ENCODE data around the gene ARRDC3.
"Not testable (repeated sequence)": the region's sequence is repeated elsewhere in the genome, so short reads cannot be mapped to it uniquely, and the experiment has no call there.

The ARRDC3 gene, protein sequence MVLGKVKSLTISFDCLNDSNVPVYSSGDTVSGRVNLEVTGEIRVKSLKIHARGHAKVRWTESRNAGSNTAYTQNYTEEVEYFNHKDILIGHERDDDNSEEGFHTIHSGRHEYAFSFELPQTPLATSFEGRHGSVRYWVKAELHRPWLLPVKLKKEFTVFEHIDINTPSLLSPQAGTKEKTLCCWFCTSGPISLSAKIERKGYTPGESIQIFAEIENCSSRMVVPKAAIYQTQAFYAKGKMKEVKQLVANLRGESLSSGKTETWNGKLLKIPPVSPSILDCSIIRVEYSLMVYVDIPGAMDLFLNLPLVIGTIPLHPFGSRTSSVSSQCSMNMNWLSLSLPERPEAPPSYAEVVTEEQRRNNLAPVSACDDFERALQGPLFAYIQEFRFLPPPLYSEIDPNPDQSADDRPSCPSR

DNA sequence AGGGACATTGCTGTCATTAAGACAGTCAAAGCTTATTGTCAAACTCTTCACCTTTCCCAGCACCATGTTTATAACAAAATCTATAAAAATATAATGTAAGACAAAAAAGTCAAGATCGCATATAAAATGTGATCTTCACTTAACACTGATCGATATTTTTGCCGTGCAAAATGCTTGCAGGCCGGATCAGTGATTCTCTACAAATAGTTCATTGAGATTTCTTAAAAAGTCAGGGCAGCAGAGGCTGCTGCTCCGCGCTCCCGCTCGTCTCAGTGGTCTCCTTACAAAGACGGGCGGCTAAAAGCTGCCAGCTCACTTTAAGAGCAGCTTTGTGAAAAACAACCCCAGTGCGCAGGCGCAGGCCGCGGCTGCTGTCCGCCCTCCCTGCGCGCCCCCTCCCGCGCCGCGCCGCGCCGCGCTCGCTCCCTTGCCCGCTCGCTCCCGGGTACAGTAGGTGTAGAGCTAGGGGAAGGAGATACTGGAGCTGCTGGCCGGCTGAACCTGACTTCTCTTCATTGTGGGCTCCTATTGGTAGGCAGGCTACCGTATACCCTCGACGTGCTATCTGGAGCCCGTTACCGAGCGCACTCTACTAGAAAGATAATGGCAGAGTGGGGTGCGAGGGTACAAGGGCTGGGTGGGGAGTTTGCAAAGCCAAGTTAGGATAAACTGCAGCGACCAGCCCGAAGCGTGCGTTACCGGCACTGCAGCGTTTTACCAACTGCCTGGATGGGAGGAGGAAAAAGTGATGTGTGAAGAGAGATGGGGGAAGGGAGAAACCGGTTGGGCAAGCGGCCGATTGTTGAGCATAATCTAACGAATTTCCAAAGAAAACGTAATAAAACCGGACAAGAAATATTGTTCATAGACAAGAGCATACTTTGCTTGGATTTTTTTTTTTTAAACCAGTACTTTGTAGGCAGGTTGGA is at the start of gene ARRDC3:
TSS of gene ARRDC3 (minus strand) at position 291 of the 929 bp plus-strand sequence. CDS start at position 66, 225 bp downstream.
- DNase-seq (ENCODE audit: low read depth in 2 of 2), result peak; percentile 94

GRCh38 chr5:91430949-91431348 is 47.8 kb upstream of the ARRDC3 start:
- DNase-seq (ENCODE audit: low read depth in 2 of 2), result no peak

GRCh38 chr5:91424638-91425436 is 41.7 kb upstream of the ARRDC3 start:
- DNase-seq (ENCODE audit: low read depth in 2 of 2), result no peak

DNA sequence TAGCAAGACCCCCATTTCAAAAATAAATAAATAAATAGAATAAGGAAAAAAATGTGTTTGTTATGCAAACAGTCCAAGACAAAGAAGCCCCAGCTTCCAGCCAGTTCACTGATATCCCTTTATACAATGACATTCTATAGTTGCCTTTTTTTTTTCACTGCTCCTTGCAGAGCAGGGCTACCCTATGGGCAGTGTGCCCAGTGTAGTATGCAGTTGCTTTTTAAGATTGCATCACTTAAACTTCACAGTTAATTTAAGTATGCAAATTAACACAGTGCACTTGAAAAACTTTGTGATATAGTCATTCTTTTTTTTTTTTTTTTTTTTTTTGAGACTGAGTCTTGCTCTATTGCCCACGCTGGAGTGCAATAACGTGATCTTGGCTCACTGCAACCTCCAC is 40.8 kb upstream of the ARRDC3 start:
- DNase-seq (ENCODE audit: low read depth in 2 of 2), result no peak

DNA sequence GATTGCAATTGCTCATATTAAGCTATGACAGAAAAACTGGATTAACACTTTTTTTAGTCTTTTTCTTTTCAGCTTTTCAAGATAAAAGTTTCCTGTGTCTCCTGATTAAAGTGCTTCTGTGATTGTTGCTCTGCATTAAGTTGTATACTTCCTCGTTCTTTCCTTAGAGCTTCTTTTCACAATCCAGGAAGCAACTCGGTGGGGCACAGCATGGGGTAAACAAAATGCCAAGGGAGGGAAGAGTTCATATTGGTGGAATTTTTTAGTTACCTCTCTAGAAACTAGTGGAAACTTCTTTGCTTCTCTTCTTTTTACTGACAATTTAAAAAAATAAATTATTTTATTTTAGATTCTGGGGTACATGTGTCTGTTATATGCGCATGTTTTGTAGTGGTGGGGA is 37.8 kb upstream of the ARRDC3 start:
- no peak for DNase-seq (ENCODE audit: low read depth in 2 of 2)

GRCh38 chr5:91419571-91420537 is 36.7 kb upstream of the ARRDC3 start:
- peak; percentile 38 to 55 for DNase-seq (ENCODE audit: low read depth in 2 of 2)

GRCh38 chr5:91419136-91419535 is 36.0 kb upstream of the ARRDC3 start:
- DNase-seq (ENCODE audit: low read depth in 2 of 2), result no peak

DNA sequence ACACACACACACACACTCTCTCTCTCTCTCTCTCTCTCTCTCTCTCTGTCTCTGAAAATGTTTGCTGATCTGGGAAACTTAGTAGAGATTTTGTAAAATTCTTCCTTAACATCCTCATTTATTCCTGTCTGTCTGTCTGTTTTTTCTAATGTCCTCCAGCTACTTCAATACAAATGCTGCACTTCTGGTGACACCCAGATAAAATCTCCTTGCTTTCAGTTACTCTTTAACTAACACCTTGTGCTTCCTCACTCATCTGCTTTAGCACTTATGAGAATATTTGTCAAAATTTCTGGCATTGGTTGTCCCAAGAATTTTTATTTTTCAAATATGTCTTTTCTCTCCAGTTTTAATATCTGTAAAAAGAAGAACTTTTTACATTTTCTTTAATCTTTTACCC is 35.0 kb upstream of the ARRDC3 start:
- no peak for DNase-seq (ENCODE audit: low read depth in 2 of 2)

- DNase-seq (ENCODE audit: low read depth in 2 of 2), result no peak
Measured at GRCh38 chr5:91417219-91417618, 34.1 kb upstream of the ARRDC3 start.

- DNase-seq (ENCODE audit: low read depth in 2 of 2), result no peak
Measured at GRCh38 chr5:91416491-91416890, 33.4 kb upstream of the ARRDC3 start.

DNA sequence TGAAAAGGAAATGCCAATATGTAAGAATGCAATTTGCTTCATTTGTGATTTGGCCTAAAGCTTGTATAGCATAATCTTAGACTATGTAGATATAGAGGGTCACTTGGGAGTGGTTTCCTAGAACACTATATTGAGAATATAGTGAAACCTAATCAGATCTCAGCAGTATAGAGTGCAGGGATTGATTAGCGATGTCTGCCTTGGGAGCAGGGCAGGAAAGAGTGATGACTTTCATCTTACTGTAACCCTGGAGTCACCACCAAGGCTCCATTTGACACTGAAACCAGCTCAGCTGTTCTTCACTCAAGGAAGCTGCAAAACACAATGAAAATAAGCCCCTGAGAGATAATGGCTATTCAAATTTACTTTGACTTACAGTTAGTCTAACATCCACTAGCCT is 26.2 kb upstream of the ARRDC3 start:
- no peak for DNase-seq (ENCODE audit: low read depth in 2 of 2)

DNA sequence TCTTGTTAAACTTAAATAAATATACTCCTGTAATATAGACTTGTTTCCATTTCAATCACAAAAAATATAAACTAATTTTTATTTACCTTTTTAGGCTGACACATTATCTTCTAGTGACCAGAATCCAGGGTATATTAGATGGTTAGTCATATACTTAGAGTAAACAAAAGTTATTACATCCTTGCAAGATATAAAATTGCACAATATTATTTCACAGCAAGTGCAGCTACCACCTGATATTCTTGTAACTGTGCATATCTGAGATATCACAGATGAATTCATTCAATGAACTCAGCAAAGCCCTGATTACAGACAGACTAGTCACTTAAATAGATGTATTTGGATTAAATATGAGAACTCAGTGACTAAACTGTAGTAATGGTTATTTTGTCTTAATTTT is 25.6 kb upstream of the ARRDC3 start:
- no peak for DNase-seq (ENCODE audit: low read depth in 2 of 2)

GRCh38 chr5:91407204-91407603 is 24.1 kb upstream of the ARRDC3 start:
- no peak for DNase-seq (ENCODE audit: low read depth in 2 of 2)

DNA sequence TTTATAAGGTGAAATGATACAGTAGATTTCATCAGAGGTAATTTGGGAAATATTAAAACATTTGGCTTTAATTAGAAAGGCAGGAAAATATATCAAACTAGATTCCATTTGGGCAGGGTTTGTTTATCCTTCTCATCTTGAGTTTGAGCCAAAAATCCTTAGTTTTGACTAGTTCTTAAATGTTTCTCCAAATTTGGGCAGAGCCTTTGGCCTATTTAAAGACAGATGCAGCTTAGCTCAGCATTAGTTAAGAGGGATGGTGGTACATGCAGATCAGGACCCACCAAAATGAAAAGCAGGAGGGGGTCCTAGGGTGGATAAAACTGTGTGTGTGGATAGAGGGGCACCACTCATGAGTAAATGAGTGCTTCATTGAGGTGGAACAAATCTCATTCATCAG is 20.3 kb upstream of the ARRDC3 start:
- DNase-seq (ENCODE audit: low read depth in 2 of 2), result no peak

DNA sequence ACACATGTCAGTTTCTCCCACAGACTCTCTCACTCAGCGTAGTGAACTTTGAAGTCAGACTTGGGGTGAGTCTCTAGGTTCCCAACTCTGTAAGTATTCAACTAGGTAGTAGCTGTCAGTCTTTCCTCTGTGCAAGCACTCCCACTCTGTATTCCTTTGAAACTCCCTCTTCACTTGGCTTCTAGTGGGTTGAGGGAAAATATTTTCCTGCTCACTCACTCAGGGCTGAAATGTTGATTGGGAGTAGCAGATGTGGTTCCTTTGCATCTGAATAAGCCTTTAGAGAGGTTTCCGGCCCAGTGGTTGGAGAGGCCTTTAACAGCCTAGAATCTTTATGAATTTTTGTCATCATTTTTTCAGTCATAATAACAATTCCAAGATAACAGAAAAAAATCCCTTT is 18.1 kb upstream of the ARRDC3 start:
- no peak for DNase-seq (ENCODE audit: low read depth in 2 of 2)

GRCh38 chr5:91397791-91398190 is 14.7 kb upstream of the ARRDC3 start:
- DNase-seq (ENCODE audit: low read depth in 2 of 2), result no peak

DNA sequence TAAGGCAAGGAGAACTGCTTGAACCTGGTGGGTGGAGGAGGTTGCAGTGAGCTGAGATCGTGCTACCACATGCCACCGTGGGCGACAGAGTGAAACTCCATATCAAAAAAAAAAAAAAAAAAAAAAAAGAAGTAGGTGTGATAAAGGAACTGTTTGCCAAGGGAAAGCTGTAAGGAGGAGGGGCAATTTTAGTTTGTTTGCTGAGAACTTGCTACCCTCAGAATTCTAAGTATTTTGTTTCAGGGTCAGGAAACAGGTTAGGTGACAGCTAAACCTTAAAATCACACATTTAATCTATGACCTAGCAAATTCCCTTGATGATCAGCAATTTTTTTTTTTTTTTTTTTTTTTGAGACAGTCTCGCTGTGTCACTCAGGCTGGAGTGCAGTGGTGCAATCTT is 7.2 kb upstream of the ARRDC3 start:
- no peak for DNase-seq (ENCODE audit: low read depth in 2 of 2)

DNA sequence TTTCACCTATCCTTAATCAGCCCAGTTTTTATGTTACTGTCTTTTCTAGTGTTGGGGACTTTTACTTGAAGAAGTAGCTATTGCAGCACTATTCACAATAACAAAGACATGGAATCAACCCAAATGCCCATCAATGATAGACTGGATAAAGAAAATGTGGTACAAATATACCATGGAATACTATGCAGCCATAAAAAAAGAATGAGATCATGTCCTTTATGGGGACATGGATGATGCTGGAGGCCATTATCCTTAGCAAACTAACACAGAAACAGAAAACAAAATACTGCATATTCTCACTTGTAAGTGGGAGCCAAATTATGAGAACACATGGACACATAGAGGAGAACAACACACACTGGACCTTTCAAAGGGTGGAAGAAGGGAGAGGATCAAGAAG is 6.4 kb upstream of the ARRDC3 start:
- DNase-seq (ENCODE audit: low read depth in 2 of 2), result not testable (repeated sequence)

GRCh38 chr5:91388362-91388761 is 5.2 kb upstream of the ARRDC3 start:
- DNase-seq (ENCODE audit: low read depth in 2 of 2), result no peak

- no peak for DNase-seq (ENCODE audit: low read depth in 2 of 2)
Measured at GRCh38 chr5:91386120-91386519, 3.0 kb upstream of the ARRDC3 start.

- DNase-seq (ENCODE audit: low read depth in 2 of 2), result not testable (repeated sequence)
Measured at GRCh38 chr5:91385596-91385995, 2.5 kb upstream of the ARRDC3 start.

Measured in stimulated activated CD4-positive, alpha-beta T cell treated with anti-CD3 and anti-CD28 coated beads, Interleukin-15, amount 100 ng/mL, for 48 hours (primary cell).